Nephron (organoid): ENCODE measurements around the gene PTPN12.
"Not testable (repeated sequence)": the region's sequence is repeated elsewhere in the genome, so short reads cannot be mapped to it uniquely, and the experiment has no call there.

ENCODE experiments used
- H3K27ac Mint-ChIP-seq, 3 experiments: 2 replicates each; pipeline ENCODE4 v1.8.0; 2020; ENCODE audit warnings: mixed read lengths in 3 of 3, mild to moderate bottlenecking in 2 of 3, moderate library complexity in 1 of 3
- H3K27me3 Mint-ChIP-seq: 2 replicates; pipeline ENCODE4 v1.8.0; 2021; ENCODE audit warnings: low read depth, mild to moderate bottlenecking, moderate library complexity, mixed read lengths
- H3K36me3 Mint-ChIP-seq: 2 replicates; pipeline ENCODE4 v1.8.0; 2020; ENCODE audit warnings: low read depth, mixed read lengths
- H3K4me1 Mint-ChIP-seq: 2 replicates; pipeline ENCODE4 v1.8.0; 2020; ENCODE audit warnings: mixed read lengths
- H3K4me3 Mint-ChIP-seq, 3 experiments: 2 replicates each; pipeline ENCODE4 v1.8.0; 2020; ENCODE audit warnings: mild to moderate bottlenecking in 3 of 3, mixed read lengths in 3 of 3, moderate library complexity in 2 of 3
- H3K9me3 Mint-ChIP-seq: 2 replicates; pipeline ENCODE4 v1.8.0; 2020; ENCODE audit warnings: mixed read lengths
- TF ChIP-seq, protein P1 (sequence below), 3 experiments: fragments of 200-600 bp; sonication (generic); IDR thresholded peaks; one replicate each; pipeline ENCODE4 v1.5.0; 2021; ENCODE audit warnings: antibody characterized with exemption in 3 of 3; ENCODE audit not compliant: unreplicated experiment in 3 of 3

Gene PTPN12

GRCh38 chr7:77506899-77507298 lies 30.2 kb upstream of the PTPN12 start:
- TF ChIP-seq, protein P1, sequence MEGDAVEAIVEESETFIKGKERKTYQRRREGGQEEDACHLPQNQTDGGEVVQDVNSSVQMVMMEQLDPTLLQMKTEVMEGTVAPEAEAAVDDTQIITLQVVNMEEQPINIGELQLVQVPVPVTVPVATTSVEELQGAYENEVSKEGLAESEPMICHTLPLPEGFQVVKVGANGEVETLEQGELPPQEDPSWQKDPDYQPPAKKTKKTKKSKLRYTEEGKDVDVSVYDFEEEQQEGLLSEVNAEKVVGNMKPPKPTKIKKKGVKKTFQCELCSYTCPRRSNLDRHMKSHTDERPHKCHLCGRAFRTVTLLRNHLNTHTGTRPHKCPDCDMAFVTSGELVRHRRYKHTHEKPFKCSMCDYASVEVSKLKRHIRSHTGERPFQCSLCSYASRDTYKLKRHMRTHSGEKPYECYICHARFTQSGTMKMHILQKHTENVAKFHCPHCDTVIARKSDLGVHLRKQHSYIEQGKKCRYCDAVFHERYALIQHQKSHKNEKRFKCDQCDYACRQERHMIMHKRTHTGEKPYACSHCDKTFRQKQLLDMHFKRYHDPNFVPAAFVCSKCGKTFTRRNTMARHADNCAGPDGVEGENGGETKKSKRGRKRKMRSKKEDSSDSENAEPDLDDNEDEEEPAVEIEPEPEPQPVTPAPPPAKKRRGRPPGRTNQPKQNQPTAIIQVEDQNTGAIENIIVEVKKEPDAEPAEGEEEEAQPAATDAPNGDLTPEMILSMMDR (IDR thresholded peaks at IDR 0.05; ENCODE audit: unreplicated experiment in 3 of 3), result no peak
- H3K4me3 Mint-ChIP-seq, result no peak overlapping the region
- H3K36me3 Mint-ChIP-seq, result peaks cover 13% of the 10 kb centered on the region
- no peaks in the 10 kb centered on the region for H3K4me1 Mint-ChIP-seq
- peaks cover 16% of the 10 kb centered on the region for H3K9me3 Mint-ChIP-seq
- H3K27me3 Mint-ChIP-seq, result no peaks in the 10 kb centered on the region
- no peak overlapping the region for H3K27ac Mint-ChIP-seq

- H3K9me3 Mint-ChIP-seq, result not testable (repeated sequence)
These were observed 24.0 kb upstream of the PTPN12 start for GRCh38 chr7:77513002-77513670.

GRCh38 chr7:77516085-77516484 lies 21.0 kb upstream of the PTPN12 start:
- no peaks in the 10 kb centered on the region for H3K27me3 Mint-ChIP-seq
- H3K9me3 Mint-ChIP-seq, result peaks cover 6% of the 10 kb centered on the region
- TF ChIP-seq, protein P1 (IDR thresholded peaks at IDR 0.05; ENCODE audit: unreplicated experiment in 3 of 3), result no peak
- no peak overlapping the region for H3K27ac Mint-ChIP-seq
- no peaks in the 10 kb centered on the region for H3K4me1 Mint-ChIP-seq
- H3K36me3 Mint-ChIP-seq, result no peaks in the 10 kb centered on the region
- no peak overlapping the region for H3K4me3 Mint-ChIP-seq

More at GRCh38 chr7:77513002-77513670, 24.0 kb upstream of the PTPN12 start:
- not testable (repeated sequence) for H3K4me1 Mint-ChIP-seq, H3K36me3 Mint-ChIP-seq, H3K4me3 Mint-ChIP-seq, H3K27ac Mint-ChIP-seq, H3K27me3 Mint-ChIP-seq

- no peak overlapping the region for H3K4me3 Mint-ChIP-seq
- TF ChIP-seq, protein P1 (IDR thresholded peaks at IDR 0.05; ENCODE audit: unreplicated experiment in 3 of 3), result no peak
- H3K27ac Mint-ChIP-seq, result no peak overlapping the region
- H3K27me3 Mint-ChIP-seq, result no peaks in the 10 kb centered on the region
- H3K4me1 Mint-ChIP-seq, result no peaks in the 10 kb centered on the region
- no peaks in the 10 kb centered on the region for H3K36me3 Mint-ChIP-seq
- no peaks in the 10 kb centered on the region for H3K9me3 Mint-ChIP-seq
These were observed 16.8 kb upstream of the PTPN12 start for GRCh38 chr7:77520261-77520660.

- H3K4me1 Mint-ChIP-seq, H3K27me3 Mint-ChIP-seq, H3K27ac Mint-ChIP-seq: not testable (repeated sequence)
These were observed 15.6 kb upstream of the PTPN12 start for GRCh38 chr7:77521537-77521936.

GRCh38 chr7:77524731-77525130 lies 12.4 kb upstream of the PTPN12 start:
- H3K9me3 Mint-ChIP-seq, result no peaks in the 10 kb centered on the region
- no peaks in the 10 kb centered on the region for H3K36me3 Mint-ChIP-seq
- no peak overlapping the region for H3K4me3 Mint-ChIP-seq
- no peaks in the 10 kb centered on the region for H3K4me1 Mint-ChIP-seq
- H3K27me3 Mint-ChIP-seq, result no peaks in the 10 kb centered on the region
- no peak overlapping the region for H3K27ac Mint-ChIP-seq
- TF ChIP-seq, protein P1 (IDR thresholded peaks at IDR 0.05; ENCODE audit: unreplicated experiment in 3 of 3), result no peak

More at GRCh38 chr7:77521537-77521936, 15.6 kb upstream of the PTPN12 start:
- H3K36me3 Mint-ChIP-seq, H3K4me3 Mint-ChIP-seq, H3K9me3 Mint-ChIP-seq: not testable (repeated sequence)

GRCh38 chr7:77525231-77525630 lies 11.9 kb upstream of the PTPN12 start:
- H3K4me3 Mint-ChIP-seq, result no peak overlapping the region
- no peaks in the 10 kb centered on the region for H3K36me3 Mint-ChIP-seq
- TF ChIP-seq, protein P1 (IDR thresholded peaks at IDR 0.05; ENCODE audit: unreplicated experiment in 3 of 3), result no peak
- H3K27me3 Mint-ChIP-seq, result no peaks in the 10 kb centered on the region
- H3K9me3 Mint-ChIP-seq, result no peaks in the 10 kb centered on the region
- no peaks in the 10 kb centered on the region for H3K4me1 Mint-ChIP-seq
- H3K27ac Mint-ChIP-seq, result no peak overlapping the region
